H1 (cell line): ENCODE measurements around the gene DDX41. TPM values are rescaled to one million over a fixed set of nuclear protein-coding genes. Genes with fewer than 3 reads are reported as not detected.

ENCODE experiments used
- CBX8 ChIP-seq: fragments of 300-800, 300-1000 bp; sonication (generic); IDR thresholded peaks from 2 replicates; pipeline ENCODE4 v1.7.1; 2016; ENCODE audit warnings: low read depth, low read length, borderline replicate concordance
- EP300 ChIP-seq, 2 experiments: IDR thresholded peaks; 1 replicate in 1 of 2; 2 replicates in 1 of 2; pipeline ENCODE4 v1.6.1; 2011 to 2012; ENCODE audit warnings: low read depth in 2 of 2, low read length in 2 of 2, mild to moderate bottlenecking in 2 of 2, borderline replicate concordance in 1 of 2, inconsistent platforms in 1 of 2, moderate library complexity in 1 of 2
- SIRT6 ChIP-seq: IDR thresholded peaks from one replicate; pipeline ENCODE4 v1.7.1; 2012; ENCODE audit warnings: low read length, inconsistent platforms
- TBP ChIP-seq: IDR thresholded peaks from 2 replicates; pipeline ENCODE4 v1.6.1; 2011; ENCODE audit warnings: low read depth, low read length, improper control_type of control experiment
- TEAD4 ChIP-seq: IDR thresholded peaks from 2 replicates; pipeline ENCODE4 v1.6.1; 2012; ENCODE audit warnings: low read depth, low read length, inconsistent platforms, mixed read lengths
- polyA plus RNA-seq, 7 experiments: library from polyadenylated mRNA; depleted of rRNA in 3 of 7; stranded (reverse) in 5 of 7; unstranded in 2 of 7; fragments of >200 nt in 5 of 7; fragments of 200-250 nt in 2 of 7; gene quantifications; 1 replicate in 5 of 7; 2 replicates in 1 of 7; 4 replicates in 1 of 7; pipeline versions ENCODE4 v1.2.1 to v1.2.3, GENCODE V29; 2011 to 2013; ENCODE audit warnings: missing spikeins in 2 of 7, mixed read lengths in 2 of 7
- total RNA-seq: library from RNA; stranded (reverse); fragmentation: NEBNext Ultra II Directional; extraction: Animal tissue kit (Norgen Biotek cat#: 25700); gene quantifications from 2 replicates; pipeline ENCODE4 v1.2.1, GENCODE V29; 2021
- TF ChIP-seq, protein P1 (sequence below): fragments of 300-600 bp; sonication (generic); IDR thresholded peaks from 2 replicates; pipeline ENCODE4 v1.7.1; 2012; ENCODE audit warnings: low read length, moderate library complexity, mild to moderate bottlenecking, inconsistent platforms; ENCODE audit not compliant: insufficient replicate concordance

Gene DDX41
- total and polyA plus RNA-seq, 2 of the 8 experiments (the other 6 are each of a cell fraction or from before 2014, with no cell fraction given): 102 to 135 TPM

DNA sequence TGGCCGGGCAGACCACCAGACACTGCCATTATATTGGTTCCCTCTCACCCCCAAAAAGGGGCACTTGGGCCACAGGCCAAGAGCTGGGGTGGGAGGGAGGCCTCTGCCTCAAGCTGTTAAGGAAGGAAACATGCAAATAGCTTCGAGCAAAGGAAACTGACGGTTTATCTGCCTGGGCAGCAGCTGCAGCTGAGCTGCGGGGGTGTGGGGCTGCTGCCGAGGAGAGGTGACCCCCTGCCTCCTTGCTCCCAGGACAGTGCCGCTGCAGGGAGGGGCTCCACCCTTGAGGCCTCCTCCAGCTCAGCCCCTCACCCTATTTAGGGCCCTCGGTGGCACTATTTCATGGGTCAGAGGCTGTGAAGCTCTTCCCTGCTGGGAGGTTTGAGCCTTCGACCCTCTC is 7.9 kb downstream of the DDX41 start (continued):
- TF ChIP-seq, protein P1, sequence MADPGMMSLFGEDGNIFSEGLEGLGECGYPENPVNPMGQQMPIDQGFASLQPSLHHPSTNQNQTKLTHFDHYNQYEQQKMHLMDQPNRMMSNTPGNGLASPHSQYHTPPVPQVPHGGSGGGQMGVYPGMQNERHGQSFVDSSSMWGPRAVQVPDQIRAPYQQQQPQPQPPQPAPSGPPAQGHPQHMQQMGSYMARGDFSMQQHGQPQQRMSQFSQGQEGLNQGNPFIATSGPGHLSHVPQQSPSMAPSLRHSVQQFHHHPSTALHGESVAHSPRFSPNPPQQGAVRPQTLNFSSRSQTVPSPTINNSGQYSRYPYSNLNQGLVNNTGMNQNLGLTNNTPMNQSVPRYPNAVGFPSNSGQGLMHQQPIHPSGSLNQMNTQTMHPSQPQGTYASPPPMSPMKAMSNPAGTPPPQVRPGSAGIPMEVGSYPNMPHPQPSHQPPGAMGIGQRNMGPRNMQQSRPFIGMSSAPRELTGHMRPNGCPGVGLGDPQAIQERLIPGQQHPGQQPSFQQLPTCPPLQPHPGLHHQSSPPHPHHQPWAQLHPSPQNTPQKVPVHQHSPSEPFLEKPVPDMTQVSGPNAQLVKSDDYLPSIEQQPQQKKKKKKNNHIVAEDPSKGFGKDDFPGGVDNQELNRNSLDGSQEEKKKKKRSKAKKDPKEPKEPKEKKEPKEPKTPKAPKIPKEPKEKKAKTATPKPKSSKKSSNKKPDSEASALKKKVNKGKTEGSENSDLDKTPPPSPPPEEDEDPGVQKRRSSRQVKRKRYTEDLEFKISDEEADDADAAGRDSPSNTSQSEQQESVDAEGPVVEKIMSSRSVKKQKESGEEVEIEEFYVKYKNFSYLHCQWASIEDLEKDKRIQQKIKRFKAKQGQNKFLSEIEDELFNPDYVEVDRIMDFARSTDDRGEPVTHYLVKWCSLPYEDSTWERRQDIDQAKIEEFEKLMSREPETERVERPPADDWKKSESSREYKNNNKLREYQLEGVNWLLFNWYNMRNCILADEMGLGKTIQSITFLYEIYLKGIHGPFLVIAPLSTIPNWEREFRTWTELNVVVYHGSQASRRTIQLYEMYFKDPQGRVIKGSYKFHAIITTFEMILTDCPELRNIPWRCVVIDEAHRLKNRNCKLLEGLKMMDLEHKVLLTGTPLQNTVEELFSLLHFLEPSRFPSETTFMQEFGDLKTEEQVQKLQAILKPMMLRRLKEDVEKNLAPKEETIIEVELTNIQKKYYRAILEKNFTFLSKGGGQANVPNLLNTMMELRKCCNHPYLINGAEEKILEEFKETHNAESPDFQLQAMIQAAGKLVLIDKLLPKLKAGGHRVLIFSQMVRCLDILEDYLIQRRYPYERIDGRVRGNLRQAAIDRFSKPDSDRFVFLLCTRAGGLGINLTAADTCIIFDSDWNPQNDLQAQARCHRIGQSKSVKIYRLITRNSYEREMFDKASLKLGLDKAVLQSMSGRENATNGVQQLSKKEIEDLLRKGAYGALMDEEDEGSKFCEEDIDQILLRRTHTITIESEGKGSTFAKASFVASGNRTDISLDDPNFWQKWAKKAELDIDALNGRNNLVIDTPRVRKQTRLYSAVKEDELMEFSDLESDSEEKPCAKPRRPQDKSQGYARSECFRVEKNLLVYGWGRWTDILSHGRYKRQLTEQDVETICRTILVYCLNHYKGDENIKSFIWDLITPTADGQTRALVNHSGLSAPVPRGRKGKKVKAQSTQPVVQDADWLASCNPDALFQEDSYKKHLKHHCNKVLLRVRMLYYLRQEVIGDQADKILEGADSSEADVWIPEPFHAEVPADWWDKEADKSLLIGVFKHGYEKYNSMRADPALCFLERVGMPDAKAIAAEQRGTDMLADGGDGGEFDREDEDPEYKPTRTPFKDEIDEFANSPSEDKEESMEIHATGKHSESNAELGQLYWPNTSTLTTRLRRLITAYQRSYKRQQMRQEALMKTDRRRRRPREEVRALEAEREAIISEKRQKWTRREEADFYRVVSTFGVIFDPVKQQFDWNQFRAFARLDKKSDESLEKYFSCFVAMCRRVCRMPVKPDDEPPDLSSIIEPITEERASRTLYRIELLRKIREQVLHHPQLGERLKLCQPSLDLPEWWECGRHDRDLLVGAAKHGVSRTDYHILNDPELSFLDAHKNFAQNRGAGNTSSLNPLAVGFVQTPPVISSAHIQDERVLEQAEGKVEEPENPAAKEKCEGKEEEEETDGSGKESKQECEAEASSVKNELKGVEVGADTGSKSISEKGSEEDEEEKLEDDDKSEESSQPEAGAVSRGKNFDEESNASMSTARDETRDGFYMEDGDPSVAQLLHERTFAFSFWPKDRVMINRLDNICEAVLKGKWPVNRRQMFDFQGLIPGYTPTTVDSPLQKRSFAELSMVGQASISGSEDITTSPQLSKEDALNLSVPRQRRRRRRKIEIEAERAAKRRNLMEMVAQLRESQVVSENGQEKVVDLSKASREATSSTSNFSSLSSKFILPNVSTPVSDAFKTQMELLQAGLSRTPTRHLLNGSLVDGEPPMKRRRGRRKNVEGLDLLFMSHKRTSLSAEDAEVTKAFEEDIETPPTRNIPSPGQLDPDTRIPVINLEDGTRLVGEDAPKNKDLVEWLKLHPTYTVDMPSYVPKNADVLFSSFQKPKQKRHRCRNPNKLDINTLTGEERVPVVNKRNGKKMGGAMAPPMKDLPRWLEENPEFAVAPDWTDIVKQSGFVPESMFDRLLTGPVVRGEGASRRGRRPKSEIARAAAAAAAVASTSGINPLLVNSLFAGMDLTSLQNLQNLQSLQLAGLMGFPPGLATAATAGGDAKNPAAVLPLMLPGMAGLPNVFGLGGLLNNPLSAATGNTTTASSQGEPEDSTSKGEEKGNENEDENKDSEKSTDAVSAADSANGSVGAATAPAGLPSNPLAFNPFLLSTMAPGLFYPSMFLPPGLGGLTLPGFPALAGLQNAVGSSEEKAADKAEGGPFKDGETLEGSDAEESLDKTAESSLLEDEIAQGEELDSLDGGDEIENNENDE: no peak
- TF ChIP-seq TBP: no peak
- TF ChIP-seq TEAD4: no peak
- TF ChIP-seq CBX8: no peak
- no peak for TF ChIP-seq SIRT6
- no peak for TF ChIP-seq EP300 (IDR thresholded peaks at IDR 0.05; ENCODE audit: borderline replicate concordance in 1 of 2, low read depth in 2 of 2, low read length in 2 of 2)
- TF ChIP-seq, all 59 proteins: peak for 0
